ENCODE results near the gene COL27A1. TPM values are rescaled to one million over a fixed set of nuclear protein-coding genes. Genes with fewer than 3 reads are reported as not detected.

Gene COL27A1
- total and polyA plus RNA-seq, 2 donors (not counting 1 experiment from before 2014, with no cell fraction given) = 0.16 to 0.27 TPM

- intact Hi-C loops (cut with micrococcal nuclease) = no loop called here
- CTCF ChIA-PET = no interaction called here
- DNase-seq (no peak), ATAC-seq (ENCODE audit: low read depth) (no peak)
- peaks cover 0 to 3% (median 0%) of the 10 kb centered on the region in 3 donors for H3K9me3 ChIP-seq (ENCODE audit: control extremely low read depth in 1 of 3, control insufficient read depth in 2 of 3, insufficient read depth in 1 of 3, low read length in 2 of 3)
- H3K36me3 ChIP-seq (replicated peaks in 1 of 2; ENCODE audit: control extremely low read depth in 1 of 2, control insufficient read depth in 1 of 2, extremely low read depth in 1 of 2, insufficient read depth in 2 of 2, low read length in 1 of 2) = no peaks in the 10 kb centered on the region
- H3K4me3 ChIP-seq (ENCODE audit: control extremely low read depth in 1 of 5, extremely low read depth in 1 of 5, insufficient read depth in 1 of 5, low read depth in 2 of 5, low read length in 4 of 5) = no peak overlapping the region
- no peaks in the 10 kb centered on the region for H4K20me1 ChIP-seq (ENCODE audit: control insufficient read depth, insufficient read depth, low read length, poor library complexity, severe bottlenecking)
- WGBS (ENCODE audit: insufficient coverage) = 92% methylated on average over 5 of the region's 9 CpGs
- Mint-ChIP-seq H3K27ac (no peak overlapping the region), H3K9me3 (ENCODE audit: insufficient read depth) (no peaks in the 10 kb centered on the region), H3K27me3 (peaks cover 43% of the 10 kb centered on the region), H3K4me3 (no peak overlapping the region), H3K4me1 (no peaks in the 10 kb centered on the region)
- H3K27me3 ChIP-seq (replicated peaks in 1 of 4; ENCODE audit: control extremely low read depth in 1 of 4, control insufficient read depth in 3 of 4, insufficient read depth in 4 of 4, low read length in 3 of 4) = peaks cover 0 to 9% (median 0%) of the 10 kb centered on the region in 4 experiments
- POLR2A ChIA-PET = no interaction called here
- H3K9ac ChIP-seq (ENCODE audit: low read length) = no peak overlapping the region
- H3K4me2 ChIP-seq (replicated peaks; ENCODE audit: low read depth, low read length, poor library complexity, severe bottlenecking) = no peak overlapping the region
- no peaks in the 10 kb centered on the region for H3K4me1 ChIP-seq (ENCODE audit: control insufficient read depth in 2 of 2, insufficient read depth in 2 of 2, low read length in 2 of 2)
- H3K79me2 ChIP-seq (ENCODE audit: control insufficient read depth, insufficient read depth, low read length) = no peaks in the 10 kb centered on the region
- no peak overlapping the region for H3K27ac ChIP-seq (ENCODE audit: low read length in 2 of 2)
- TF ChIP-seq CTCF (IDR thresholded peaks at IDR 0.05) (no peak), EZH2 (IDR thresholded peaks at IDR 0.05; ENCODE audit: borderline replicate concordance, insufficient read depth, low read depth, low read length, poor library complexity, severe bottlenecking) (no peak)
- H2AFZ ChIP-seq (ENCODE audit: insufficient read depth, low read depth, low read length, poor library complexity, severe bottlenecking) = no peak overlapping the region
These were observed 39.6 kb upstream of the COL27A1 start for GRCh38 chr9:114115654-114116125.

- no peaks in the 10 kb centered on the region for H3K79me2 ChIP-seq (ENCODE audit: control insufficient read depth, insufficient read depth, low read length)
- intact Hi-C loops (cut with micrococcal nuclease) = no loop called here
- no peak overlapping the region for H3K27ac ChIP-seq (ENCODE audit: low read length in 2 of 2)
- H3K9ac ChIP-seq (ENCODE audit: low read length) = no peak overlapping the region
- Mint-ChIP-seq H3K27me3 (peaks cover 41% of the 10 kb centered on the region), H3K9me3 (ENCODE audit: insufficient read depth) (no peaks in the 10 kb centered on the region), H3K4me1 (no peaks in the 10 kb centered on the region), H3K27ac (no peak overlapping the region), H3K4me3 (no peak overlapping the region)
- peaks cover 0 to 3% (median 0%) of the 10 kb centered on the region in 3 donors for H3K9me3 ChIP-seq (ENCODE audit: control extremely low read depth in 1 of 3, control insufficient read depth in 2 of 3, insufficient read depth in 1 of 3, low read length in 2 of 3)
- ChIA-PET POLR2A (no interaction called here), CTCF (interaction anchor here (1.1 kb wide), 1 partner anchor 8 kb away, joined by 4 read pairs; no protein-coding TSS in a partner anchor)
- H3K4me1 ChIP-seq (ENCODE audit: control insufficient read depth in 2 of 2, insufficient read depth in 2 of 2, low read length in 2 of 2) = no peaks in the 10 kb centered on the region
- no peaks in the 10 kb centered on the region for H3K36me3 ChIP-seq (replicated peaks in 1 of 2; ENCODE audit: control extremely low read depth in 1 of 2, control insufficient read depth in 1 of 2, extremely low read depth in 1 of 2, insufficient read depth in 2 of 2, low read length in 1 of 2)
- H4K20me1 ChIP-seq (ENCODE audit: control insufficient read depth, insufficient read depth, low read length, poor library complexity, severe bottlenecking) = no peaks in the 10 kb centered on the region
- peaks cover 0 to 9% (median 0%) of the 10 kb centered on the region in 4 experiments for H3K27me3 ChIP-seq (replicated peaks in 1 of 4; ENCODE audit: control extremely low read depth in 1 of 4, control insufficient read depth in 3 of 4, insufficient read depth in 4 of 4, low read length in 3 of 4)
- 77% methylated on average over 12 of the region's 12 CpGs for WGBS (ENCODE audit: insufficient coverage)
- H2AFZ ChIP-seq (ENCODE audit: insufficient read depth, low read depth, low read length, poor library complexity, severe bottlenecking) = no peak overlapping the region
- DNase-seq (no peak), ATAC-seq (ENCODE audit: low read depth) (no peak)
- no peak overlapping the region for H3K4me2 ChIP-seq (replicated peaks; ENCODE audit: low read depth, low read length, poor library complexity, severe bottlenecking)
- TF ChIP-seq EZH2 (IDR thresholded peaks at IDR 0.05; ENCODE audit: borderline replicate concordance, insufficient read depth, low read depth, low read length, poor library complexity, severe bottlenecking) = no peak
- no peak for TF ChIP-seq CTCF (IDR thresholded peaks at IDR 0.05)
- H3K4me3 ChIP-seq (ENCODE audit: control extremely low read depth in 1 of 5, extremely low read depth in 1 of 5, insufficient read depth in 1 of 5, low read depth in 2 of 5, low read length in 4 of 5) = no peak overlapping the region
These were observed 39.1 kb upstream of the COL27A1 start for GRCh38 chr9:114116126-114116747.
